Subcutaneous abdominal adipose tissue (tissue), 5 donors: ENCODE data around the gene GMEB2.

Experiments
- H3K27ac ChIP-seq: one replicate; pipeline ENCODE4 v1.7.0; 2013; ENCODE audit warnings: low read depth, mild to moderate bottlenecking, inconsistent platforms, low read length, moderate library complexity
- H3K27me3 ChIP-seq, 5 donors: one replicate each; pipeline ENCODE4 v1.7.0; 2013; ENCODE audit warnings: low read length in 5 of 5, inconsistent platforms in 1 of 5; ENCODE audit not compliant: control insufficient read depth in 5 of 5, insufficient read depth in 4 of 5
- H3K36me3 ChIP-seq, 5 donors: one replicate each; pipeline ENCODE4 v1.7.0; 2013; ENCODE audit warnings: low read length in 5 of 5; ENCODE audit not compliant: control insufficient read depth in 5 of 5, insufficient read depth in 5 of 5
- H3K4me1 ChIP-seq, 5 donors: one replicate each; pipeline ENCODE4 v1.7.0; 2013; ENCODE audit warnings: low read length in 5 of 5, mild to moderate bottlenecking in 3 of 5, moderate library complexity in 1 of 5; ENCODE audit not compliant: control insufficient read depth in 5 of 5, insufficient read depth in 5 of 5
- H3K4me3 ChIP-seq, 5 donors: one replicate each; pipeline ENCODE4 v1.7.0; 2013; ENCODE audit warnings: low read length in 5 of 5, low read depth in 1 of 5
- H3K9ac ChIP-seq, 5 donors: one replicate each; pipeline ENCODE4 v1.7.0; 2013; ENCODE audit warnings: low read length in 5 of 5, mild to moderate bottlenecking in 4 of 5, moderate library complexity in 3 of 5
- H3K9me3 ChIP-seq, 5 donors: one replicate each; pipeline ENCODE4 v1.7.0; 2013; ENCODE audit warnings: low read length in 5 of 5; ENCODE audit not compliant: control insufficient read depth in 5 of 5
- donor health status: healthy.
- donor health status: healthy.
- donor health status: healthy.
- donor health status: healthy.
- donor health status: healthy.

The GMEB2 gene

GRCh38 chr20:63540417-63541186, 86.3 kb downstream of the GMEB2 start:
- no peaks in the 10 kb centered on the region for H3K9me3 ChIP-seq
- H3K27me3 ChIP-seq, result peaks cover 12 to 31% (median 16%) of the 10 kb centered on the region in 5 donors
- H3K9ac ChIP-seq, result no peak overlapping the region
- no peak overlapping the region for H3K27ac ChIP-seq
- H3K4me1 ChIP-seq, result peaks cover 0 to 20% (median 20%) of the 10 kb centered on the region in 5 donors
- no peaks in the 10 kb centered on the region for H3K36me3 ChIP-seq
- no peak overlapping the region for H3K4me3 ChIP-seq

GRCh38 chr20:63539441-63540370, 87.2 kb downstream of the GMEB2 start:
- Histone ChIP-seq H3K27ac (no peak overlapping the region), H3K36me3 (no peaks in the 10 kb centered on the region), H3K9ac (no peak overlapping the region), H3K9me3 (no peaks in the 10 kb centered on the region), H3K4me3 (no peak overlapping the region), H3K4me1 (peaks cover 0 to 23% (median 20%) of the 10 kb centered on the region in 5 donors), H3K27me3 (peaks cover 14 to 30% (median 18%) of the 10 kb centered on the region in 5 donors)

DNA sequence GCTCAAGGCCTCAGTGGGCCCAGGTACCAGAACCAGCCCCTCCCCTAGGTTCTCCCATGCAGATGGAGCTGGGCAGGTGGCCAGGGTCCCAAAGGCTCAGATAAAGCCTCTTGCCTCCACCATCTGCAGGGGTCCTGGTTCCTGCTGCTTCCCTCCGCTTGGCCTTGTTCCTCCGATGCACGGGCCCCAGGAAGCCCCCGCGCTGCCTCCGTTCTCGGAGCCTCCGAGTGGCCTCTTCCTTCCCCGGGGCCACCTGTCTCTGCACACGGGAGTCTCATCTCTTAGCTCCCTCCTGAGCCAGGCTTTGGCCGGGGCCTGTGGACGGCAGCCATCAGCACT, 87.8 kb downstream of the GMEB2 start:
- Histone ChIP-seq H3K9ac (no peak overlapping the region), H3K4me3 (no peak overlapping the region), H3K4me1 (peaks cover 0 to 24% (median 20%) of the 10 kb centered on the region in 5 donors), H3K9me3 (no peaks in the 10 kb centered on the region), H3K27me3 (peaks cover 21 to 30% (median 22%) of the 10 kb centered on the region in 5 donors), H3K36me3 (no peaks in the 10 kb centered on the region), H3K27ac (no peak overlapping the region)

- Histone ChIP-seq H3K9ac (peak overlapping the region in 1 of 5 donors; percentile 37), H3K27ac (no peak overlapping the region), H3K27me3 (peaks cover 26 to 37% (median 28%) of the 10 kb centered on the region in 5 donors), H3K9me3 (no peaks in the 10 kb centered on the region), H3K4me3 (peak overlapping the region in 3 of 5 donors; percentile 34 to 49 (median 45)), H3K36me3 (no peaks in the 10 kb centered on the region), H3K4me1 (peaks cover 0 to 24% (median 20%) of the 10 kb centered on the region in 5 donors)
These were observed 88.5 kb downstream of the GMEB2 start for GRCh38 chr20:63538204-63539091.
